Neural progenitor cell (in vitro differentiated cells): ENCODE measurements around the gene NEIL1.

Experiments used
- EZH2 ChIP-seq: fragments of 200-600 bp; sonication (generic); IDR thresholded peaks from 2 replicates; pipeline ENCODE4 v1.6.1; 2017; ENCODE audit warnings: antibody characterized with exemption, mild to moderate bottlenecking, moderate library complexity
- EZH2phosphoT487 ChIP-seq: fragments of 200-600 bp; sonication (generic); IDR thresholded peaks from 2 replicates; pipeline ENCODE4 v1.6.1; 2017; ENCODE audit warnings: antibody characterized with exemption
- TF ChIP-seq, protein P1 (sequence below): fragments of 200-600 bp; sonication (generic); IDR thresholded peaks from 2 replicates; pipeline ENCODE4 v1.5.1; 2017; ENCODE audit warnings: antibody characterized with exemption, mild to moderate bottlenecking

DNA sequence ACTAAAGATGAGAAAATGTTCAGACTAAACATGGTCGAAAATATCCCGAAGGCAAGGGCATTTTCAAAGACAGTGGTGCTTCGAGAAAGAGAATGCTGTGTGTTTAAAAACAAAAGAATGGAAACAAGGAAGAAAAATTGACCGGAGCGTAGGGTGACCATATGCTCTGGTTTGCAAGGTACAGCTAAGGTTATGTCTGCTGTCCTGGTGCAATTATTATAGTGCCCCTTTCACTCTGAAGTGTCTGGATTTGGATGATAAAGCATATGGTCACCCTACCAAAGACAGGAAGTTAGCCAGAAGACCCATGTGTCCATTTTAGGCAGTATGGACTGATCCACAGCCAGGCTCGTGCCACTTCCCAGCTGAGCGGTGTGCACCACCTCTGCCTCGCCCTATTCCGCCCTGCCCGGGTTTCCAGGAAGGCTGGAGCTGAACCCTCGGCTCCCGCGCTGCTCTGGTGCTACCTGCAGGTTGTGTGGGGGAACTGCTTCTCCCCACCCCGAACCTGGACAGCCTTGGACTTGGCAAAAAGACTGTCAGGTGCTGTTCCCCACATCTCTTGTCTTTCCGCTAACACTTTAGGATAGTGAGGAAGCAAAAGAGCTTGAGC lies 39.0 kb upstream of the NEIL1 start:
- TF ChIP-seq, protein P1, sequence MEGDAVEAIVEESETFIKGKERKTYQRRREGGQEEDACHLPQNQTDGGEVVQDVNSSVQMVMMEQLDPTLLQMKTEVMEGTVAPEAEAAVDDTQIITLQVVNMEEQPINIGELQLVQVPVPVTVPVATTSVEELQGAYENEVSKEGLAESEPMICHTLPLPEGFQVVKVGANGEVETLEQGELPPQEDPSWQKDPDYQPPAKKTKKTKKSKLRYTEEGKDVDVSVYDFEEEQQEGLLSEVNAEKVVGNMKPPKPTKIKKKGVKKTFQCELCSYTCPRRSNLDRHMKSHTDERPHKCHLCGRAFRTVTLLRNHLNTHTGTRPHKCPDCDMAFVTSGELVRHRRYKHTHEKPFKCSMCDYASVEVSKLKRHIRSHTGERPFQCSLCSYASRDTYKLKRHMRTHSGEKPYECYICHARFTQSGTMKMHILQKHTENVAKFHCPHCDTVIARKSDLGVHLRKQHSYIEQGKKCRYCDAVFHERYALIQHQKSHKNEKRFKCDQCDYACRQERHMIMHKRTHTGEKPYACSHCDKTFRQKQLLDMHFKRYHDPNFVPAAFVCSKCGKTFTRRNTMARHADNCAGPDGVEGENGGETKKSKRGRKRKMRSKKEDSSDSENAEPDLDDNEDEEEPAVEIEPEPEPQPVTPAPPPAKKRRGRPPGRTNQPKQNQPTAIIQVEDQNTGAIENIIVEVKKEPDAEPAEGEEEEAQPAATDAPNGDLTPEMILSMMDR: peak; percentile 48
- TF ChIP-seq EZH2phosphoT487: no peak
- TF ChIP-seq EZH2: no peak
